Adrenal gland (tissue), 5 donors: Measurements from ENCODE around the gene SPATS2.

Source experiments
- CTCF ChIP-seq, 6 experiments: fragments of 450-650 bp in 4 of 6; fragments of 200-600 bp in 2 of 6; sonication (generic) in 1 of 6; IDR thresholded peaks; 1 replicate in 5 of 6; 2 replicates in 1 of 6; pipeline versions ENCODE4 v1.5.1 to v1.8.0; 2016 to 2021; ENCODE audit warnings: antibody characterized with exemption in 6 of 6, mild to moderate bottlenecking in 2 of 6, moderate library complexity in 1 of 6
- POLR2A ChIP-seq, 2 donors: fragments of 450-650 bp; IDR thresholded peaks; one replicate each; pipeline ENCODE4 v1.6.1; 2017; ENCODE audit warnings: antibody characterized with exemption in 2 of 2, mild to moderate bottlenecking in 2 of 2, moderate library complexity in 1 of 2
- donor health status: DM: no; HTN: no; CAD: no.

- TF ChIP-seq POLR2A (IDR thresholded peaks at IDR 0.05) (no peak), CTCF (IDR thresholded peaks at IDR 0.05) (no peak)
These were observed 29.7 kb downstream of the SPATS2 start for GRCh38 chr12:49397000-49397399.
